ENCODE results near the gene S100A5. TPM values are rescaled to one million over a fixed set of nuclear protein-coding genes. Genes with fewer than 3 reads are reported as not detected.

S100A5 gene
- total RNA-seq, 1 experiment from 2014 or later, result 6.0 TPM

DNA sequence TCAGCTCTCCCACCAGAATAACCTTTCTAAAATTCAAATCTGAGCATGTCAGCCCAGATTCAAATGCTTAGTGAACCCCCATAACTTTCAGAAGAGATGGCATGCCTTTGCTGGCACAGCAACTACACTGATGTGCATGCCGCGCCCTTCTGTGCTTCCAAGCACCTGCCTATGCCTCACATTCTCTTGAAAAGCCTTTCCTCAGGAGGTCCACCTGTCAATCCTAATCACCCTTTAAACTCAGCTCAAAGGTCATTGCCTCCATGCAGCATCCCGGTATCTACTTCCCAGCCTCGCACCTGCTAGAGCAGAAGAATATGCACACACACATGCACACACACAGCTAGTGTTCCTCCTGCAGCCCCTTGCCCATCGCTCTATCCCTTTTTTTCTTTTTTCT, 30.1 kb upstream of the S100A5 start:
- Histone ChIP-seq H3K9me2 (ENCODE audit: insufficient read depth) (no peaks in the 10 kb centered on the region), H3K9me3 (ENCODE audit: control insufficient read depth in 1 of 2, insufficient read depth in 1 of 2, low read depth in 1 of 2, low read length in 2 of 2) (no peaks in the 10 kb centered on the region), H3K4me1 (ENCODE audit: control insufficient read depth in 1 of 2, insufficient read depth in 2 of 2, low read length in 2 of 2) (peaks cover 46 to 62% of the 10 kb centered on the region in 2 experiments), H4K20me1 (ENCODE audit: insufficient read depth) (no peaks in the 10 kb centered on the region), H3K4me2 (ENCODE audit: low read length) (no peak overlapping the region), H3K27ac (ENCODE audit: low read depth, low read length) (no peak overlapping the region), H3K4me3 (replicated peaks in 1 of 2; ENCODE audit: low read depth in 1 of 2, low read length in 2 of 2) (no peak overlapping the region), H3K27me3 (ENCODE audit: insufficient read depth, low read length) (no peaks in the 10 kb centered on the region), H3K36me3 (ENCODE audit: control insufficient read depth in 1 of 2, insufficient read depth in 2 of 2, low read length in 2 of 2) (no peaks in the 10 kb centered on the region), H3K79me2 (ENCODE audit: insufficient read depth, low read length) (no peaks in the 10 kb centered on the region), H3K9ac (ENCODE audit: low read length) (no peak overlapping the region), H2AFZ (ENCODE audit: low read depth, low read length, poor library complexity, severe bottlenecking) (no peak overlapping the region)
- no TSS peak for BruUV-seq (replicated peaks)
- no peak for ATAC-seq
- ChIA-PET RAD21 (ENCODE audit: low non-redundant PET in 1 of 2, low total read pairs in 2 of 2, uncharacterized antibody in 2 of 2, unreplicated experiment in 2 of 2) (interaction anchor here in 1 of 2 experiments (0.7 kb wide), 1 partner anchor 43 kb away, joined by 8 read pairs; no protein-coding TSS in a partner anchor), CTCF (interaction anchor here (0.7 to 3.7 kb wide), 8 partner anchors 33 to 333 kb away, joined by 3 to 35 read pairs (median 10); partner anchors contain the start of genes CHTOP, S100A1 and S100A13), POLR2A (interaction anchor here (0.7 to 4.2 kb wide), 4 partner anchors 37 to 60 kb away, joined by 3 to 38 read pairs (median 4); partner anchors contain the start of genes S100A14 and S100A6)
- no peak for DNase-seq (ENCODE audit: low read depth, low spot score)
- TF ChIP-seq, protein P1, sequence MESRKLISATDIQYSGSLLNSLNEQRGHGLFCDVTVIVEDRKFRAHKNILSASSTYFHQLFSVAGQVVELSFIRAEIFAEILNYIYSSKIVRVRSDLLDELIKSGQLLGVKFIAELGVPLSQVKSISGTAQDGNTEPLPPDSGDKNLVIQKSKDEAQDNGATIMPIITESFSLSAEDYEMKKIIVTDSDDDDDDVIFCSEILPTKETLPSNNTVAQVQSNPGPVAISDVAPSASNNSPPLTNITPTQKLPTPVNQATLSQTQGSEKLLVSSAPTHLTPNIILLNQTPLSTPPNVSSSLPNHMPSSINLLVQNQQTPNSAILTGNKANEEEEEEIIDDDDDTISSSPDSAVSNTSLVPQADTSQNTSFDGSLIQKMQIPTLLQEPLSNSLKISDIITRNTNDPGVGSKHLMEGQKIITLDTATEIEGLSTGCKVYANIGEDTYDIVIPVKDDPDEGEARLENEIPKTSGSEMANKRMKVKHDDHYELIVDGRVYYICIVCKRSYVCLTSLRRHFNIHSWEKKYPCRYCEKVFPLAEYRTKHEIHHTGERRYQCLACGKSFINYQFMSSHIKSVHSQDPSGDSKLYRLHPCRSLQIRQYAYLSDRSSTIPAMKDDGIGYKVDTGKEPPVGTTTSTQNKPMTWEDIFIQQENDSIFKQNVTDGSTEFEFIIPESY (IDR thresholded peaks at IDR 0.05; ENCODE audit: extremely low read depth, insufficient replicate concordance, low read length), result no peak
- TF ChIP-seq CBX3 (IDR thresholded peaks at IDR 0.05; ENCODE audit: low read depth), result no peak
- no peak for TF ChIP-seq EZH2 (IDR thresholded peaks at IDR 0.05)
- TF ChIP-seq, protein P2, sequence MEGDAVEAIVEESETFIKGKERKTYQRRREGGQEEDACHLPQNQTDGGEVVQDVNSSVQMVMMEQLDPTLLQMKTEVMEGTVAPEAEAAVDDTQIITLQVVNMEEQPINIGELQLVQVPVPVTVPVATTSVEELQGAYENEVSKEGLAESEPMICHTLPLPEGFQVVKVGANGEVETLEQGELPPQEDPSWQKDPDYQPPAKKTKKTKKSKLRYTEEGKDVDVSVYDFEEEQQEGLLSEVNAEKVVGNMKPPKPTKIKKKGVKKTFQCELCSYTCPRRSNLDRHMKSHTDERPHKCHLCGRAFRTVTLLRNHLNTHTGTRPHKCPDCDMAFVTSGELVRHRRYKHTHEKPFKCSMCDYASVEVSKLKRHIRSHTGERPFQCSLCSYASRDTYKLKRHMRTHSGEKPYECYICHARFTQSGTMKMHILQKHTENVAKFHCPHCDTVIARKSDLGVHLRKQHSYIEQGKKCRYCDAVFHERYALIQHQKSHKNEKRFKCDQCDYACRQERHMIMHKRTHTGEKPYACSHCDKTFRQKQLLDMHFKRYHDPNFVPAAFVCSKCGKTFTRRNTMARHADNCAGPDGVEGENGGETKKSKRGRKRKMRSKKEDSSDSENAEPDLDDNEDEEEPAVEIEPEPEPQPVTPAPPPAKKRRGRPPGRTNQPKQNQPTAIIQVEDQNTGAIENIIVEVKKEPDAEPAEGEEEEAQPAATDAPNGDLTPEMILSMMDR (IDR thresholded peaks at IDR 0.05 in 2 of 3, conservative IDR thresholded peaks at IDR 0.05 in 1 of 3; ENCODE audit: borderline replicate concordance in 1 of 3, insufficient read depth in 1 of 3, low read depth in 2 of 3, low read length in 2 of 3), result no peak
- no peak for TF ChIP-seq FOSL1 (IDR thresholded peaks at IDR 0.05; ENCODE audit: low read depth)
- no peak for TF ChIP-seq POLR2AphosphoS5 (IDR thresholded peaks at IDR 0.05; ENCODE audit: low read depth, low read length)
- TF ChIP-seq SRF (IDR thresholded peaks at IDR 0.05; ENCODE audit: low read depth), result no peak
- TF ChIP-seq SIN3A (IDR thresholded peaks at IDR 0.05; ENCODE audit: low read depth), result no peak
- intact Hi-C loops (cut with micrococcal nuclease), result no loop called here
